ENCODE measurements around the gene RAN.
A peak's percentile ranks its signal among the peaks of the same experiment; 100 is the strongest.
"Not testable (repeated sequence)": the region's sequence is repeated elsewhere in the genome, so short reads cannot be mapped to it uniquely, and the experiment has no call there.

Gene RAN

DNA sequence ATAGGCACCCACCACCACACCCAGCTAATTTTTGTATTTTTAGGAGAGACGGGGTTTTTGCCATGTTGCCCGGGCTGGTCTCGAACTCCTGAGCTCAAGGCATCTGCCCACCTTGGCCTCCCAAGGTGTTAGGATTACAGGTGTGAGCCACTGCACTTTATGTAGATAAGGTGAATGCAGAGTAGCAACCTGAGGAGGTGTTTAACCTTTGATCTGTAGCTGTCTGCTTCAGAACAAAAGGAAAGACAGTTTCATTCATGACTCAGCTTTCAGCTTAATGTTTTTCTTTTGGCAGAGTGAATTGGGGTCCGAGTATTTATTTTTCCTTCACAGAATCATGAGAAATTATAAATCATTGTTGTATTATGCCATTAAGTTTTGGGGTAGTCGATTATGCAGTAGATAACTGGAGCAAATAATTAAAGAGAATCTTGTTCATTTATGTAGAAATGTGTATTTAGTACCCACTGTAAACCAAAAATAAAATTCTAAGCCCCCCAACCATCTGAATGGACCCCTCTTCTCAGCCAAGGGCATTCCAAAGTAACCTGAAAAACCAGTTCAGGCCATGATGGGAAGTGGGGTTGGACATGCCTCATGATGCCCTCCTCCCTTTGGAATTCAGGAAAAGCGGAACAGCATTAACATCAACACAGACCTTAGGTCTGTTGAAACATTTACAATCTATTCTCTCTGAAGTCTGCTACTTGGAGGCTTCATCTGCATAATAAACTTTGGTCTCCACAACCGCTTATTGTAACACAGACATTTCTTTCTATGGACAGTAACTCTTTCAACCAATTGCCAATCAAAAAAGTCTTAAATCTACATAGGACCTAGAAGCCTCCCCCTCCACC lies 22.1 kb upstream of the RAN start:
- peak; percentile 49 for DNase-seq

DNA sequence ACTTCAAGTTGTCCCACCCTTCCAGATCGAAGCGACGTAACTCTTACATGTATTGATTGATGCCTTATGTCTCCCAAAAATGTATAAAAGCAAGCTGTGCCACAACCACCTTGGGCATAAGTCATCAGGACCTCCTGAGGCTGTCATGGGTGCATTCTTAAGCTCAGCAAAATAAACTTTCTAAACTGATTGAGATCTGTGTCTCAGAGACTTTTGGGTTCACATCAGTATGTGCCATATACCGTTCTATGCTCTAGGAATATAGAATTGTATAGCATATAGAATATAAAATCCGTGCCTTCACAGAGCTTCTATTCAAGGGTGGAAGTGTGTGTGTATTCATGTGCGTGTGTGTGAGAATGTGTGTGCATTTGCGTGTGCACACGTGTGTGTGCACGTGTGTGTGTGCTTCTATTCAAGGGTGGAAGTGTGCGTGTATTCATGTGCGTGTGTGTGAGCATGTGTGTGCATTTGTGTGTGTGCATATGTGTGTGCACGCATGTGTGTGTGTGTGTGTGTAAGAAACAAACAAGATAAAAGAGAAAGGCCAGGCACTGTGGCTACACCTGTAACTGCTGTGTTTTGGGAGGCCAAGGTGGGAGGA lies 21.3 kb upstream of the RAN start:
- no peak for DNase-seq

DNA sequence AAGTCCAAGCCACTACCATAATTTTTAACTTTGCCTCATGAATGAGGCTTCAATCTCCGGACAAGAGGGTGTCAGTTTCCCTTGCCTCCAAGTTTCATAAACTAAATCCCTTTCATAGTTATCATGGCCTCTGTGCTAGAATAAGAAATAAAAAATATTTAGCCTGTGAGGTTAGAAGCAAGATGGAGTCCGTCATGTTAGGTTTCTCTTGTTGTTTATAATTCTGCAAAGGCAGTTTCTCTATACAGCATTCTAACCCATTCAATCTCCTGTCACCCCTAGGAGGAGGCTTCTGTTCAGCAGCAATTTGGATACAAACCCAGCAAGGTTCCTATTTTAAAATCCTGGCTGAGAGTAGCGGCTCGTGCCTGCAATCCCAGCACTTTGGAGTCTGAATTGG lies 15.8 kb upstream of the RAN start:
- DNase-seq = no peak

DNA sequence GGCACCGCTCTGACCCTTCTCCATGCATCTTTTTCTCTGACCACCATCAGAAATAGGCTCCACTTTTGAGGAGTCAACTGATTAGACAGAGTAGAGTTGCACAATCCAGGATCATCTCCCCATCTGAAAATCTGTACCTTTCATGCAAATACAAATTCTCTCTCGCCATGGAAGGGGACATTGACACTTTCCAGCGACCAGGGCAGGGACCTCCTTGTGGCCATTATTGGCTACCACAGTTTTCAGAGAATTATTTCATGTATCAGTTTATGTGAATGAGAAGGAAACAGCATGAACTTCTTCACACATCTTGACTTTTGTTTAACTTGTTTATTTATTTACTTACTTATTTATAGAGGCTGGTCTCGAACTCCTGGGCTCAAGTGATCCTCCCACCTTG lies 13.8 kb upstream of the RAN start:
- no peak for DNase-seq

DNA sequence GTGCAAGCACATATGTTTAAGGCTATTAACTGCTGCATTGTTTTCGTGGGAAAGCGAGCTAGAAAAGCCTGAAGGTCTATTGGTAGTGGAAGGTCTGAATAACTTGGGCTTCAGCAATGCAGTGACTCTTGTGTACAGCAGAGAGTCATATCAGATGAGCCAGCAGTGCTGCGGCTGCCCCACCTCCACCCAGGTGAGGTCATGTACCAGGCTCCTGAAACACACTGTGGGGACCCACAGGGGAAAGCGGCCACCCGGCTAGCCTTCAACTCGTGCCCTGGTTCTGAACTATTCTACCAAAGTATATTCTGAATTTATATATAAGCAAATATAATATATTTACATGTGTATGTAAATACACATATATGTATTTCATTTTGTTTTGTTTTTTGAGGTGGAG lies 12.7 kb upstream of the RAN start:
- DNase-seq = no peak

DNA sequence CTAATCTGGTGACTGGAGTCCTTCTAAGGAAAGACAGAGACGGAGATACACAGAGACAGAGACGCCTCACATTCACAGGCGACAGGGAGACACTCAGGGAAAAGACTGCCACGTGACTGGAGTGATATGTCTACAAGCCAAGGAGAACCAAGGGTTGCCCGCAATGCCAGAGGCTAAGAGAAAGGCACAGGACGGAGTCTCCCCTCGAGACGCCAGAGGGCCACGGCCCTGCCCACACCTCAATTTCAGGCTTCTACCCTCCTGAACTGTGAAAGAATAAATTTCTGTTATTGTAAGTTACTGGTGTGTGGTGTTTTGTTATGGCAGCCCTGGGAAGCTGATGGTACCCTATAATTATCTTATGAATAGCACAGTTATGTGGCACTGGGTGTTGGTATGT lies 11.6 kb upstream of the RAN start:
- no peak for DNase-seq

DNA sequence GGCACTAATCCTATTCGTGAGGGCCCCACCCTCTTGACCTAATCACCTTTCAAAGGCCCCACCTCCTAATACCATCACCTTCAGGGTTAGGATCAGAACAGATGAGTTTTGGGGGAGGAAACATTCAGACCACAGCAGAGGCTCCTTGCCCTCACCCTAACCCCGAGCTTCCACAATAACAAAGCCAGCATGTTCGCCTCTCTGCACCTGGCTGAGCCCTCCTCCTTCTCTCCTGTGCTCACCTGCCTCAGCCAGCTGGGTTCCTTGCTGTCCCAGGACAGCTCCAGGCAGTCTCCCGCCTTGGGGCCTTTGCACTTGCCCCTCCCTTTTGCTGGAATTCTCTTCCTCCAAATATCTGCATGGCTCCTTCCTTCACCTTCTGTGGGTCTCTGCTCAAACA lies 9.7 kb upstream of the RAN start:
- DNase-seq = no peak

DNA sequence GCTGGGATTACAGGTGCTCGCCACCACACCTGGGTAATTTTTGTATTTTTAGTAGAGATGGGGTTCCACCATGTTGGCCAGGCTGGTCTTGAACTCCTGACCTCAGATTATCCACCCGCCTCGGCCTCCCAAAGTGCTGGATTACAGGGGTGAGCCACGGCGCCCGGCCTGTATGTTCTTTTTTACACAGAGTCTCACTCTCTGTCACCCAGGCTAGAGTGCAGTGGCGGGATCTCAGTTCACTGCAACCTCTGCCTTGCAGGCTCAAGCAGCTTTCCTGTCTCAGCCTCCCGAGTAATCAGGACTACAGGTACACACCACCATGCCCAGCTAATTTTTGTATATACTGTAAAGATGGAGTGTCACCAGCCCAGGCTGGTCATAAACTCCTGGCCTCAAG lies 9.1 kb upstream of the RAN start:
- DNase-seq = not testable (repeated sequence)

DNA sequence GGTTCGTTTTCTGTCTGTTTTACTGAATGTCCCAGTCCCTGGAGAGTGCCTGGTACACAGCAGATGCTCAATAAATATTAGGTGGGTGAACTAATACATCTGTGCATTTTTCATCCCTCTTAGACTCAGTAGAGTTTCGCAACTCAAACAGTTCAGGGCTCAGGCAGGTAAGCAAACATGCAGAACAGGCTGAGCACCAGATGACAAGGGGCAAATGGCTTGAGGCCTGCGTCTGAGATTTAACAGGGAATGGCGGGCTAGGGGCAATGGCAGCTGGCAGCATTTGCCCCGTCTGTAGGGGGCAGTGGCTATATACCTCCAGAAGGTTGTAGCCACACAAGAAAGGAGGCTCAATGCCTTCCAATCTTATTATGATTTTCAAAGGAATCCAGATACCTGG lies 8.6 kb upstream of the RAN start:
- no peak for DNase-seq

DNA sequence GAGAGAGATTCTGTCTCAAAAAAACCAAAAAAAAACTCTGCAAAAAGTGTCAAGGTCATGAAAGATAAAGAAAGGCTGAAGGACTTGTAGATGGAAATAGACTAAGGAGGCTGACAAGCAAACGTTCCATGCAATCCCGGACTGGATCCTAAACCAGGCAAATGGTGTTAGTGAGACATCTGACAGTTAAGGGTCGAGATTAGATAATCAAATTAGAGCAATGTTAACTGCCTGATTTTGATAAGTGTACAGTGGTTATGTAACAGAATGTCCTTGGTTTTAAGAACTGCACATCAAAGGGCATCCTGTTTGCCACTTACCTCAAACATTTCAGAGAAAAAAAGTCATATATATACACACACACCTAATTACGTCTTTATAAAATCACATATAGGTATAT lies 3.5 kb upstream of the RAN start:
- no peak for DNase-seq

DNA sequence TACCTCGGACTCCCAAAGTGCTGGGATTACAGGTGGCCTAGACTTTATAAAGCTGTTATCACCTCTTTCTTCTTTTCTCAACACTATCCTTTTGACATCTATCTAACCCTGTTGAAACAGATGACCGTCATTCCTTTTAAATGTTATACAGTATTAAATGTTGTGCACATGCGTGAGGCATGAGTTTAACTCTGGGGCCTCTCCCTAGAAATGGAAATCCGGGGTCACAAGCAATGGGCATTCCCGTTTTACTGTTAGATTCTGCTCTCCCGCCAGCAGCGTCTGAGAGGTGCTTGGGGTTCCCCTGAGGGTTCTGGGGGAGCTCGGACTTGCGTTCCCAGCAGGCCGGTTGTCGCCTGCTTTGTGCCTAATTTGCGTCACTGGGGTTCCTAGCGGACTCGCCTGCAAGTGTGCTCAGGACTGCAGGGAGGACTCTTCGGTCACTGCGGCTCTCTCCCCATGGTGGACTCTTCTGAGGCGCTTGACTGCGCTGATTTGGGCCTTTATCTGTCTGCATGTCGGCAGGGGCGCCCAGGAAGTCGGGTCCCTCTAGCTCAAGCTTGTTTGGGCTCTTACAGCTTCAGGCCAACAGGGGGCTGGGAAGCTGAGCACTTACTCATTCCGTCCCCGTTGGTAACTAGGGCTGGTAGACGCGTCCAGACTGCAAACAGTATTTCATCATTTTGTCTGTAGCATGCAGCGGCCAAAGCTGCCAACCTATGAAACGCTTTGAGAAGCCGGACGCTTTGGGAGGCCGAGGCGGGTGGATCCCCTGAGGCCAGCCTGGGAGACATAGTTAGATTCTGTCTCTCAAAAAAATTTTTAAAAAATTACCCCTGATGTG lies 1.2 kb upstream of the RAN start:
- peak; percentile 95 for DNase-seq

DNA sequence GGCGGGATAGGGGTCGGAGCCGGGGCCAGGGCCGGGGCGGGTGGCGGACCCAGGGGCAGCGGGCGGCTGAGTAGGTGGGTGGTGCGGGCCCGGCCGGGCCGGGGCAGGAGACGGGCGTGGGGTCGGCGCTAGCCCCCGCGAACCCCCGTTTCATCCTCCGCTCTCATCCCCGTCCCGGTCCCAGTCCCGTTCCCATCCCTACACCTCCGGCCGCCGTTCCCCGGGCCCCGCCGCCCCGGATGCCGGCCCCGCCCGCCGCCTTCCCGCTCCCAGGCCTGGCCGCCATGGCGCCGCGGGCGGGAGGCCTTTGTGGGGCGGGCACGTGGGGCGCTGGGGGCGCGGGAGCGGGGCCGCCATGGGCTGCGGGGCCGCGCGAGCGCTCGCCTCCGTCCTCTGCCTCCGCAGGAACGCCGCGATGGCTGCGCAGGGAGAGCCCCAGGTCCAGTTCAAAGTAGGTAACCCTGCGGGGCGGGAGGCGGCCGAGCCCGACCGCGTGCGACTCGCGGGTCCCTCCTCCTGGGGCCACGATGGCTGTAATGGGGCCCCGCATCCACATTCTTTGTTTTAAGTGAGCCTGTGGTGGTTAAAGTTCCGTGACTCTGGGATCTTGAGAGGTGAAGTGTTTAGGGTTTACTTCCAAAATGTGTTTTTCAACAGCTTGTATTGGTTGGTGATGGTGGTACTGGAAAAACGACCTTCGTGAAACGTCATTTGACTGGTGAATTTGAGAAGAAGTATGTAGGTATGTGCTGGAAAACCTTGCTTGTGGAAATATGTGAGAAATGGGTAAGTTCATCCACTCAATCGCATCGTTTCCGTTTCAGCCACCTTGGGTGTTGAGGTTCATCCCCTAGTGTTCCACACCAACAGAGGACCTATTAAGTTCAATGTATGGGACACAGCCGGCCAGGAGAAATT lies 572 bp downstream of the RAN start:
- DNase-seq = peak; percentile 23

DNA sequence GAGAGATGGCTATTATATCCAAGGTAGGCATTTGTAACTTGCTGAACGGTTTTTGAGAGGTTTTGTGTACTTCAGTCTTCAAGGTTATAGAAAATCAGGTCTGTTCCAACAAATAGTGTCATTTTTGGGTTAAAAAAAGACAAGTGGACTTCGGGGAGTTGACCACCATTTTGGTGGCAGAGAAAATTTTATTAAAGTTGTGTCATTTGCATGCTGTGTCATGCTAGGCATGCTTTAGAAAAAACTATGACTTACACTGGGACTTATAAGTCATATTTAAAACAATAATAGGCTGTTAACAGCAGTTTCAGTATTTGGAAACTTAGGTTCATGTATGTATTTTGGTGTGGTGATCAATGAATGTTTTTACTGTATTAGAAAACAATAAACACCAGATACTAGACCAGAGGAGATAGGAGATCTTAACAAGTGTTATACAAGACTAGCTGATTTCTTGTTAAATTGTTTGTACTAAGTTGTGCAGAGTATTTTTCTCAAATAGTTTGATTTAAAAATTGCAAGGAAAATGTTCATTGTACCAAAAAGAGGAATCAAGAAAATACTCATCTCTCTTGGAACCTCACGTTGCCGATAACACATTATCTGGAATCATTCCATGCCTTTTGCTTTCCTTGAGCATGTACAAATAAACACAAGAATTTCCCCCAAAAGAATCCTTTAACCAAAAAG lies 1.4 kb downstream of the RAN start:
- DNase-seq = no peak

DNA sequence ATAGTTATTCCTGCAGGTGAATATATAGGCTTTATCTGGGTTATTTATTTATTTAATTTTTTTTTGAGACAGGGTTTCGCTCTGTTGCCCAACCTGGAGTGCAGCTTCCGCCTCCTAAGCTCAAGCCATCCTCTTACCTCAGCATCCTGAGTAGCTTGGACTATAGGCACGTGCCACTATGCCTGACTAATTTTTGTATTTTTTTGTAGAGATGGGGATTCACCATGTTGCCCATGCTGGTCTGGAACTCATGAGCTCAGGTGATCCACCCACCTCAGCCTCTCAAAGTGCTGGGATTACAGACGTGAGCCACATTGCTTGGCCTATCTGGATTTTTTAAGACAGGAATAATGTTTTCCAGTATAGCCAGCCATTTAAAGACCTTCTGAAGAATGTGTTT lies 2.0 kb downstream of the RAN start:
- DNase-seq = no peak

DNA sequence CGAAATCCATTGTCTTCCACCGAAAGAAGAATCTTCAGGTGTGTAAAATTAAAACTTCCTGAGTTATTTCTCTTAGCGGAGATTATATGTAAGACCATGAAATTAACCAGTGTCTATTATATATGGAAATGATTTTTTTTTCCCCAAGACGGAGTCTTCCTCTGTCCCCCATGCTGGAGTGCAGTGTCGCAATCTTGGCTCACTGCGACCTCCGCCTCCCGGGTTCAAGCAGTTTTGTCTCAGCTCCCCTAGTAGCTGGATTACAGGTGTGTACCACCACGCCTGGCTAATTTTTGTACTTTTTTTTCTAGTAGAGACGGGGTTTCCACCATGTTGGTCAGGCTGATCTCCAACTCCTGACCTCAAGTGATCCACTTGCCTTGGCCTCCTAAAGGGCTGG lies 2.8 kb downstream of the RAN start:
- no peak for DNase-seq

DNA sequence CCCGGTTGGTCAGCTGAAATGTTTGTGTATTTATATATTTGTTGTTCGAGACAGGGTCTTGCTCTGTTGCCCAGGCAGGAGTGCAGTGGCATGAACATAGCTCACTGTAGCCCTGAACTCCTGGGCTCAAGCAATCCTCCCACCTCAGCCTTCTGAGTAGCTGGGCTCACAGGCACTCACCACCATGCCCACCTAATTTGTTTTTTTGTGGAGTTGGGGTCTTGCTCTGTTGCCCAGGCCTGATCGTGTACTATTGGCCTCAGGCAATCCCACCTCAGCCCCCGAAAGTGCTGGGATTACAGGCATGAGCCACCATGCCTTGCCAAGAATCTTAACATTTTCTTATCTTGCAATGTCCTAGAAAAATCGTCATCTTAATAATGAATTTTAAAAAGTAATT lies 3.3 kb downstream of the RAN start:
- DNase-seq = no peak

DNA sequence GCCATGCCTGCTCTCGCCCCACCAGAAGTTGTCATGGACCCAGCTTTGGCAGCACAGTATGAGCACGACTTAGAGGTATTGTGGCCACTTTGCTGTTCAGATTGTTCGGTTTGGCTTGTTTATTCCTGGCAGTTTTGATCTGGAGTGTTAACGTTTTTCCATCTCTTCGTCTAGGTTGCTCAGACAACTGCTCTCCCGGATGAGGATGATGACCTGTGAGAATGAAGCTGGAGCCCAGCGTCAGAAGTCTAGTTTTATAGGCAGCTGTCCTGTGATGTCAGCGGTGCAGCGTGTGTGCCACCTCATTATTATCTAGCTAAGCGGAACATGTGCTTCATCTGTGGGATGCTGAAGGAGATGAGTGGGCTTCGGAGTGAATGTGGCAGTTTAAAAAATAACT lies 3.8 kb downstream of the RAN start:
- not testable (repeated sequence) for DNase-seq

DNA sequence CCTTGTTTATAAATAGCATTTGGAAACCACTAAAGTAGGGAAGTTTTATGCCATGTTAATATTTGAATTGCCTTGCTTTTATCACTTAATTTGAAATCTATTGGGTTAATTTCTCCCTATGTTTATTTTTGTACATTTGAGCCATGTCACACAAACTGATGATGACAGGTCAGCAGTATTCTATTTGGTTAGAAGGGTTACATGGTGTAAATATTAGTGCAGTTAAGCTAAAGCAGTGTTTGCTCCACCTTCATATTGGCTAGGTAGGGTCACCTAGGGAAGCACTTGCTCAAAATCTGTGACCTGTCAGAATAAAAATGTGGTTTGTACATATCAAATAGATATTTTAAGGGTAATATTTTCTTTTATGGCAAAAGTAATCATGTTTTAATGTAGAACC lies 4.4 kb downstream of the RAN start:
- DNase-seq = no peak

DNA sequence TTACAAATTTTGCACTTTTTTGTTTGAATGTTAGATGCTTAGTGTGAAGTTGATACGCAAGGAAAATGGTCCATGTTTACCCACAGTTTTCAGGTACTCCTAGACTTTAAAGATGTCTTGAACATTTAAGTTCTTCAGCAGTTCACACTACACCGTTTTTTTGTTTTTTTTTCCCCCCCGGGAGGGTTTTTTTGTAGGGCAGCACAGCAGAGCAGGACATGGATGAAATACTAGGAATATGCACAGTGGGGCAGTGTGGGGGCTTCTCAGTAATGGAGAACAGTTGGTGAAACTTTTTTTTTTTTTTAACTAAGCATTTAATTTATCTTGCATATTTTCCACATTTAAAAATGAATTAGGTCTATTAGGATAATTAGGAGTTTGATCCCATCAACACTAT lies 4.9 kb downstream of the RAN start:
- DNase-seq = no peak

DNA sequence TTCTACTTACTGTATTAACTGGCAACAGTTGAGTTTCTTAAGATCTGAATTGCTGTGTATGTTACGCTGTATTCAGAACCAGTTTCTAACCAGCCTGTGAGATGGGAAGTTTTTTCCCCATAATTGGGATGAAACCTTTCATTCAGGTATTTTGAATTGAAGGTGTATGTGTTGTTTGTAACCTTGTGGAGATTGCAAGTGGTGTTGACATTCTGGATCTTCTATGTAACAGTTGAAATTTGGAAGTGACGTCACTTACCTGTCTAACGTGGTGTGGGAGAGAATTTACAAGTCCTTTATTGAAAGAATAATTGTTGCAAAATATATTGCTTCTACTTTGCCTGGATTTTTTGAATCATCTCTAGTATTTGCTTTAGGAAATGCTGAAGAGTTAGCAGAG lies 5.5 kb downstream of the RAN start:
- DNase-seq = no peak

DNA sequence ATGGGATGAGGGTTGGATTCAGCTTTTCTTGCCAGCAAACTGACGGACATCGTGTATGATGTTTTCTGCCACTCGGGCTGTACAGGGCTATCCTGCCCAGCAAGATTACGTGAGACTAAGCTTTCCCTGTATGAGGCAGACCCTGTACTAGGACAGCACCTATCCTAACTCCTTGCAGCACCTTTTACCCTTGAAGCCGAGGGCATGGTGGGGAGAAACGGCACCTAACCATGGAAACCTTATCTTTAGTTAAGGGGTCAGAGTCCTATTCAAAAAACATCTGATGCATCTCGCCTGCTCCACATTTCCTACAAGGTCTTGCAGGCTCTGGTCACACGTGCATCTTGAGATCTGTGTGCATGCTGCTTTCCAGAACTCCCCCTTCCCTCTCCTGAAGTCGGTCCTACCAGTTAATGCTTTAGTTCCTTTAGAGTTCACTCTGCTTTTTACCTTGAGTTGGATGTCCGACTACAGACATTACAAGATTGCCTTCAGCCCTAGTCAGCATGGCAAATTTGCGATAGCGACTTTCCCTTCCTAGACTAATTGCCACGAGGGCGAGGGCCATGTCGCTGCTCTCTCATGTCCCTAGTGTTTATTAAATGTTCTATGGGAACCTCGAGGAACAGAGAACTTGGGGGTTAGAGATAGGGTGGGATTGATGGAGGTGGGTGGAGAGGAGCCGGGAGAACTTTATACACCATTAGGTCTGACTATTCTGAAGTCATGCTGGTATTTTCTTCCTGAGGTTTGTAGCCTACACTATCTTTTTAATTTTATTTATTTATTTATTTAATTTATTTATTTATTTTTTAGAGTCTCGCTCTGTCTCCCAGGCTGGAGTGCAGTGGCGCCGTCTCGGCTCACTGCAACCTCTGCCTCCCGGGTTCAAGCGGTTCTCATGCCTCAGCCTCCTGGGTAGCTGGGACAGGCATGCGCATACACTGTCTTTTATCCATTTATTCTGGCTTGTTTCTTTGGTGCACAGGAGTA lies 6.6 kb downstream of the RAN start:
- no peak for DNase-seq
